GM23248 (cell line): ENCODE data around the gene IFTAP.

Source experiments
- EZH2 ChIP-seq: fragments of 200-600 bp; sonication (generic); IDR thresholded peaks from 2 replicates; pipeline ENCODE4 v1.6.1; 2018; ENCODE audit warnings: antibody characterized with exemption, mild to moderate bottlenecking; ENCODE audit not compliant: insufficient read depth, poor library complexity, severe bottlenecking
- EZH2phosphoT487 ChIP-seq: fragments of 200-600 bp; sonication (generic); IDR thresholded peaks from 2 replicates; pipeline ENCODE4 v1.6.1; 2018; ENCODE audit warnings: antibody characterized with exemption, moderate library complexity, mild to moderate bottlenecking, low read depth; ENCODE audit not compliant: insufficient read depth

- TF ChIP-seq EZH2phosphoT487 (no peak), EZH2 (no peak)
Observed at GRCh38 chr11:36605221-36606216, 11.2 kb downstream of the IFTAP start.
